GM18870 (cell line): ENCODE results near the gene DENND6A.
"Not testable (repeated sequence)": the region's sequence is repeated elsewhere in the genome, so short reads cannot be mapped to it uniquely, and the experiment has no call there.

Source experiments
- ATAC-seq: cut with Tn5 transposase; IDR thresholded peaks from one replicate; pipeline ENCODE4 v1.9.1; 2021; ENCODE audit warnings: moderate library complexity; ENCODE audit not compliant: unreplicated experiment

DENND6A gene, protein sequence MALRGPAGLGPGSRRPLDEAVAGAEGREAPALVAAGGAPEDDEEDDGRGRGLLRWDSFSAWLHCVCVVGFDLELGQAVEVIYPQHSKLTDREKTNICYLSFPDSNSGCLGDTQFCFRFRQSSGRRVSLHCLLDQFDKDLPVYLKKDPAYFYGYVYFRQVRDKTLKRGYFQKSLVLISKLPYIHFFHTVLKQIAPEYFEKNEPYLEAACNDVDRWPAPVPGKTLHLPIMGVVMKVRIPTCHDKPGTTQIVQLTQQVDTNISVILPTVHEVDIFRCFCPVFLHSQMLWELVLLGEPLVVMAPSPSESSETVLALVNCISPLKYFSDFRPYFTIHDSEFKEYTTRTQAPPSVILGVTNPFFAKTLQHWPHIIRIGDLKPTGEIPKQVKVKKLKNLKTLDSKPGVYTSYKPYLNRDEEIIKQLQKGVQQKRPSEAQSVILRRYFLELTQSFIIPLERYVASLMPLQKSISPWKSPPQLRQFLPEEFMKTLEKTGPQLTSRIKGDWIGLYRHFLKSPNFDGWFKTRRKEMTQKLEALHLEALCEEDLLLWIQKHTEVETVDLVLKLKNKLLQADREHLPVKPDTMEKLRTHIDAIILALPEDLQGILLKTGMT

DNA sequence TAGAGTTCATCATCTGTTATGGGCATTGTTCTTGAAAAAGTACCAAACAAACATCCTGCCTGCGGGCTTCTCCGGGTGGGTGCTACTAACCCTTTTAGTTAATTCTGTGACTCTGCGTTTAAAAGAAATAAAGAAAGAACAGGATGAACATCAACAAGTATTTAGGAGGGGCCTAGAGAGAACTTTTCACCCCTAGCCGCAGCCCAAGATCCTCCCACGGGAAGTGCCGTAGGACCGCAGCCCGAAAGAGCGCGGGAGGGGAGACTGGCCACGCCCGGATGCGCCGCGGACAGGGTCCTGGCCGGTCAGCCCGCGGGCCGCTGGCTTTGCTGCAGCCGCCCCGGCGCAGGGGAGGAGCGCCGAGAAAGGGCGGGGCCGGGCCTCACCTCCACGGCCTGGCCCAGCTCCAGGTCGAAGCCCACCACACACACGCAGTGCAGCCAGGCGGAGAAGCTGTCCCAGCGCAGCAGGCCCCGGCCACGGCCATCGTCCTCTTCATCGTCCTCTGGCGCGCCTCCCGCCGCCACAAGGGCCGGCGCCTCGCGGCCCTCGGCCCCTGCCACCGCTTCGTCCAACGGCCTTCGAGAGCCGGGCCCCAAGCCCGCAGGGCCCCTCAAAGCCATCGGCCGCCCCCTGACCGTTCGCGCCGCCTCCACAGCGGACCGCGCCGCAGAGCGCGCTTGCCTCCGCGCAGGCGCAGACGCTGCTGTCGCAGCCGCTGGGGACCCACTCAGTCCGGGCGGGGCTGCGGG is at the start of gene DENND6A:
Gene DENND6A (minus strand): TSS at position 682 of the 752 bp plus-strand sequence. CDS start 59 bp downstream, at position 623.
- peak; percentile 58 for ATAC-seq

DNA sequence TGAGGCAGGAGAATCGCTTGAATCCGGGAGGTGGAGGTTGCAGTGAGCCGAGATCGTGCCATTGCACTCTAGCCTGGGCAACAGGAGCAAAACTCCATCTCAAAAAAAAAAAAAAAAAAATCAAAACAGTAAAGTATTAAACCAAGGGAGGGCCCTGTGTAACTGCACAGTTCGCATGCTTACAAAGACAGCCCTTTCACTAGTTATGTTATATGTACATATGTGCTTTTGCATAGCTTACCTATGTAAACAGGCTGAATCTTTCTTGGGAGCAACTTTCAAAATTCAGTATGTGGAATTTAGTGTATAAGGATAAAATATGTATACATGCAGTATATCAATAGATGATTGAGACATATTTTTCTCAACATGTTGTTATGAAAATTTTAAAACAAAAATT is 47.1 kb upstream of the DENND6A start:
- ATAC-seq, result no peak

DNA sequence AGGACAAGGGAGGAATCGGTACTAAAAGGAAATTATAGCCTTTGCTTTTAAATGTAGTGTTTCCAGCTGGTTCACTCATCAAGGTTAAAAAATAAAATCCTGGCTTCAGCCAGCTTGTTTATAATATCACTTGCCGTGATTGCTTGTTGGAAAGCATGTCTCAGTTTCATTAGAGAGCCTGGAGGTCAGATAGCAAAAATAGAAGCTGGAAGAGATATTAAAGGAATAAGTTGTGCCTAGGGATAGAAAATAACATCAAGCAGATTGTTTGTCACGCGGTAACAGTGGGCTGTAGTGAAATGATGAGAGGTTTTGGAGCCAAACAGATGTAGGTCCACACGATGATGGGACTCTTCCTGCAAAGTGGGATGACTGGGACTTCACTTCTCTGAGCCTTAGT is 45.5 kb upstream of the DENND6A start:
- no peak for ATAC-seq

DNA sequence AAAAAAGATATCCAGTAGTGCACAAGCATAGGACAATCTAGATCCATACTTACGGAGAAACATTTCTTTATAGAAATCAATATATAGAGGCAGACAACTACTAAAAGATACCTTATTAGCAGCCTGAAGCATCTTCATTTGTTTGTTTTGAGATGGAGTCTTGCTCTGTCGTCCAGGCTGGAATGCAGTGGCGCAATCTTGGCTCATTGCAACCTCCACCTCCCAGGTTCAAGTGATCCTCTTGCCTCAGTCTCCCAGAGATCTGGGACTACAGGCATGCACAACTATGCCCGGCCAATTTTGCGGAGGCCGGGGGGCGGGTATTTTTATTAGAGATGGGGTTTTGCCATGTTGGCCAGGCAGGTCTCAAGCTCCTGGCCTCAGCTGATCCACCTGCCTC is 45.0 kb upstream of the DENND6A start:
- no peak for ATAC-seq

DNA sequence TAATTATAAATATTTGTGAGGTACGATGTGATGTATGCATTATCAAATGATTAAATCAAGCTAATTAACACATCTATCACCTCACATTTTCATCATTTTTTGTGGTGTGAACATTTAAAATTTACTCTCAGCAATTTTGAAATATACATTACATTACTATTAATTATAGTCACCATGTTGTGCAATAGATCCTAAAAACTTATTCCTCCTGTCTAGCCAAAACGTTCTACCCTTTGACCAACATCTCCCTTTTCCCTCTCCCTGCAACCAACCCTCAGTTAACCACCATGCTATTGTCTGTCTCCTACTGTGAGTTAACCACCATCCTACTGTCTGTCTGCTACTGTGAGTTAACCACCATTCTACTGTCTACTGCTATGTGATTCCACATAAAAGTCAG is 42.5 kb upstream of the DENND6A start:
- ATAC-seq, result no peak

DNA sequence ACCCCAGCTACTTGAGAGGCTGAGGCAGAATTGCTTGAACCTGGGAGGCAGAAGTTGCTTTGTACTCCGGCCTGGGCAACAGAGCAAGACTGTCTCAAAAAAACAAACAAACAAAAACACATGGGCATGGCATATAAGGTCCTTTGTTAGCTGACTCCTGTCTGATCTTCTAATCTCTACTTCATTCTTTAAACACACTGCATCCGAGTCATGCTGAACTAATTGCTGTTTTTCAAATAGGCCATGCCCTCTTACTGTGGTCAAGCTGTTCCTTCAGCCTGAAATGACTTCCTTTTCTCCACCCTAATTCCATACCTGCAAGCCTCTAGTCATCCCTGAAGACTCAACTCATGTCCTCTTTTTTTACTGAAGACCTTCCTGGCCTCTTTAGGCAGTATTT is 40.9 kb upstream of the DENND6A start:
- no peak for ATAC-seq

DNA sequence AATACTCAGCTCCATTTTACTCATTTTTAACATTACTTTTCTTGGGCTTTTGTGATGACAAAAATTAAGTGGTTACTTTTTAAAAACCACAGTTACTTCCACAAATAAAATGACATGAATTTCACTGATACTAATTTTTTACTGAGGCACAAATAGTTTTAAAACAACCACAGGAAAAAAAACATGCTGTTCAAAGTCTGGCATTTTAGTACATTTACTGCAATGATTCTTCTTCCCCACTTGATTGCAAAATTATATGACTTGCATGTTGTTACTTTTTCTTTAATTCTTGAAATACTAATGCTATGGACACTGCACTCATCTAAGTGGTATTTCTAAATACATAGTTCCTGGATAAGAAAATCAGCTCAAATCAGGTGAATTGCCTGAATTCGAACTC is 38.4 kb upstream of the DENND6A start:
- ATAC-seq, result no peak

DNA sequence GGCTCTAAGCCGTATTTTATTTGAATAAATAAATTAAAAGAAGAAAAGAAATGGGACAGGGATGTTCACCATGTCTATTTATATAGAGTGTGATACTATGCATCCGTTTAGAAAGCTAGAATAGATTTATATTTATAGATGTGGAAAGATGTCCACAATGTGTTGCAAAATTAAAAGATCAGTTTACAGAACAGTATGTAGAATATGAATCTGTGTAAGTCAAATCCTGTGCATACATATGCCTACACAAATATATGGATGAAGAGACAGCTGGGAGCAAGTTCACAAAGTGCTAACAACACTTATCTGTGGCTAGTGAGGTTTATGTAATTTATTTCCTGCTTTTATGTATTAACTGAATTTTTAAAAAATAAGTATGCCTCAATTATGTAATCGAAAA is 37.8 kb upstream of the DENND6A start:
- no peak for ATAC-seq

DNA sequence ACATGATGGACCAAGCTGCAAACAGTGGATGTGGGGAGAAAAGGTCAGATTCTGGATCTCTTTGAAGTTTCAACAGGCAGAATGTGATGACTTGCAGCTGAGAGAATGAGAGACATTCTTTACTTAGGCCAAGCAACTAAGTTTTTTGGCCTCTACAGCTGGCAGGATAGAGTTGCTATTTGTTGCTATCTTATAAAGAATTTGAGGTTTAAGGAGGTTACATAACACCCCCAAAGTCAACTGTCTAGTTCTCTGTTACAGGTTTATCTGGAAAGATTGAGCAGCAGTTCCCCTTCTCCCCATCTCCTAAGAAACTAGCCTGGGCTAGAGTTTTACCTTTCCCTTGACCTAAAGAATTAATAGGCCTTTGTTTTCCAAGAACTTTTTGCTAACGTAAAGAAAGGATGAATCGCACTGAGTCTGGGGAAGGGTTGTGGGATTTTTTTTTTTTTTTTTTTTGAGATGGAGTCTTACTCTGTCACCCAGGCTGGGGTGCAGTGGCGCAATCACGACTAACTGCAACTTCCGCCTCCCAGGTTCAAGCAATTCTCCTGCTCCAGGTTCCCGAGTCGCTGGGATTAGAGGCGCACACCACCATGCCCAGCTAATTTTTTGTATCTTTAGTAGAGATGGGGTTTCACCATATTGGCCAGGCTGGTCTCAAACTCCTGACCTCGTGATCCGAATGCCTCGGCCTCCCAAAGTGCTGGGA is 36.6 kb upstream of the DENND6A start:
- ATAC-seq, result no peak

DNA sequence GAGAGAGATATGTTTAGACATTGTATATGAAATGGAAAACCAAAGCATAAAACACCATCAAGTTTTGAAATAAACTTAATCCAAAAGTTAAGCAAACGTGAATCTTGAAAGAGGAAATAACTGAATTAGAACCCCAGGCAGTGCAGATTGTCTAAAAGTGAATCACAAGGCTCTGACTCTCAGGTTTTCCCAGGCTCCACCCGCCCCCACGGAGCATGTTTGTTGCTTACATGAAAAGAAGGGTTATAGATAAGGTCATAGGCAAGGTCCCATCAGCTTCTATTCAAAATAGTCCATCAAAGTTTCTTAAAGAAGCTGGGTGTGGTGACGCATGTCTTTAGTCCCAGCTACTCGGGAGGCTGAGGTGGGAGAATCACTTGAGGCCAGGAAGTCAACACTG is 34.2 kb upstream of the DENND6A start:
- ATAC-seq, result no peak

DNA sequence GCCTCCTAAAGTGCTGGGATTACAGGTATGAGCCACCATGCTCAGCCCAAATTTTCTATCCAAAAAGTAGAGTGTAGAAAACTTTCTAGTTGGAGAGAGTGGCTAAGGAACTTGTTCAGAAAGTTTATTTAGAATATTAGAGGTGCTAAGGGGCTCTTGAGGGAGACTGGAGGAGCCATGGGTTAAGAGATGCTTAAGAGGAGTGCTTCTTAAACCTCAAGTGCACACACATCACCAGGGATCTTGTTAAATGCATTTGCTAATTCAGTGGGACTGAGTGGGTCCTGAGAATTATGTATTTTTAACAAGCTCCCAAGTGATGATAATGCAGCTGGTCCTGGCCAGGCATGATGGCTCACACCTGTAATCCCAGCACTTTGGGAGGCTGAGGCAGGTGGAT is 33.5 kb upstream of the DENND6A start:
- ATAC-seq, result no peak

DNA sequence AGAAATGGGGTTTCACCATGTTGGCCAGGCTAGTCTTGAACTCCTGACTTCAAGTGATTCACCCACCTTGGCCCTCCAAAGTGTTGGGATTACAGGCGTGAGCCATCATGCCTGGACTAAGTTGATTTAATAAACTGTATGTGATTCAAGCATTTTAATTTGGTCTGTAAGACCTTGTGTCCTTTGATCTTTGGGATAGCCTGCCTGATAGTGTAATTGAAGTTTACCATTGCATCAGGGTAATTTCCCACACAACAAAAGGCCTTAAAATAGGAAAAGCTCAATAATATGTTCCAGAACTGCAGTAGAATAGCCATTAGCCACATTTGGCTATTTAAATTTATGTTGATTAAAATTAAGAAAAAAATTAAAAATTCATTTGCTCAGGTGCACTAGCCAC is 25.2 kb upstream of the DENND6A start:
- no peak for ATAC-seq

DNA sequence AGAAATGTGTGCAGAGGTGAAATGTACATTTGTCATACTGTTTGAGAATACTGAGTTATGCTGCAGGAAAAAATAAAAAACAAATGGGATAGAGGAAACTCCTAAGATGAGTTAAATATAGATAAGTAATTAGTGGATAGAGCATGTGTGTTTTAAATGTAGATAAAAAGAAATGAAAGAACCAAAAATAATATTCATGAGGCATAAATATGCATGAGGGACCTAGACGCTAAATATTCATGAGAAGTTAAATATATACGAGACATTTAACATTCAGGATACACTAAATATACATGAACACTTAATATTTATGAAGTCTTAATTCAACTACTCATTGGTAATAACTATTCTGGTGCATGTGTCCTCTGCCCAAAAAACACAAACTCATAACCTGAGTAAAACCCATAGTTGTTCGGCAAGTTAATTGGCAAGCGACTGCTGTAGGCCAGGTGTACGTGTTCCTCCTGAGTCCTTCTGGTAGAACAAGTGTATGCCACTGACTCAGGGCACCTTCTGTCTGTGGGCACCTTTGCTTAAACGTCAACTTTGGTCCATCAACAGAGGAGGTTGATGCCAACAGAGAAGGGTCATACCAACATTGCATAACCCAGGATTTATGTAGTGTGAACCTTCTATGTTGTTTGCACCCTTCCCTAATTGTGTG is 24.5 kb upstream of the DENND6A start:
- ATAC-seq, result no peak

DNA sequence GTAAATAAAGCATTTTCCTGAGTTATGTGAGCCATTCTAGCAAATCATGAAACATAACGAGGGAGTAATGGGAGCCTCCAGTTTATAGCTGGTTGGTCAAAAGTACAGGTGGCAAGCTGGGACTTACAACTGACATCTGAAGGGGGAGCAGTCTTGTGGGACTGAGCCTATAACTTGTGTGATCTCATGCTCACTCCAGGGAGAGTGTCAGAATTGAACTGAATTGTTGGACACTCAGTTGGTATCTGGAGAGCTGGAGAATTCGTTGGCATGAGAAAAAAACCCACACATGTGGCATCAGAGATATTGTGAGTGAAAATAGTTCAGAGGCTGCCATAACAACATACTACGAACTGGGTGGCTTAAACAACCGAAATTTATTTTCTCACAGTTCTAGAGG is 22.8 kb upstream of the DENND6A start:
- no peak for ATAC-seq

DNA sequence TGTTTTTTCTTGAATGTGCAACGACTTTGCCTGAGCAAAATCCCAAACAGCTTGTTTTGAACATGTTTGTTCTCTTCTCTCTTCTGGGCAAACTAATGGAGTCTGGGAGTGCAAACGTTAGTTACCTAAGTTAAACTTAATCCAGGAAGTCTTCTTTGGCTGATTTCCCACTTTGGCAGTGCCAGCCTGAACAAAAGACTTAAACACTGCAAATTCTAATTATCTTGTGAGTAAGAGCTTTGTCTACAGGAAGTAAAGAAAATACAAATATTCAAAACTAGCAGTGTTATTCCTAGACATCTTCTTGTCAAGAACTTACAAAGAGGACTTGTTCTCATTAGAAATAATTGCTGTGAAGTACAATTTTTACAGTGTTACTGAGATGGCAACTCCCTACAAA is 16.7 kb upstream of the DENND6A start:
- ATAC-seq, result no peak

DNA sequence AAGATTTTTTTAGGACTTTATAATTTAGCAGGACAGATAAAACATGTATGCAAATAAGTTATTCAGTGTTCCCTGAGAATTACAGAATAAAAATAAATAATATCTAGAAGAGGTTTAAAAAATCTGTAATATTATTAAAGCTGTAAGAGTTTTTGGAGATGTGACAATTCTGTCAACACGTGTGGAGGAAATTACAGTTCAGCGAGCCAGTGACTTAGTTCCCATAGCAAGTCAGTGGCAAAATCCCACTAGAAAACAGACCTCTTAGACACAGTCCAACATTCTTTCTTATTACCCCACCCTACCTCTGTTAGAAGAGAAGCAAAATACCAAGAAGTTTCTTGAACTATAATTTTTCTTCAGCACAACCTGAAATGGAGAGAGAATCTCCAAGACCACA is 16.2 kb upstream of the DENND6A start:
- no peak for ATAC-seq

DNA sequence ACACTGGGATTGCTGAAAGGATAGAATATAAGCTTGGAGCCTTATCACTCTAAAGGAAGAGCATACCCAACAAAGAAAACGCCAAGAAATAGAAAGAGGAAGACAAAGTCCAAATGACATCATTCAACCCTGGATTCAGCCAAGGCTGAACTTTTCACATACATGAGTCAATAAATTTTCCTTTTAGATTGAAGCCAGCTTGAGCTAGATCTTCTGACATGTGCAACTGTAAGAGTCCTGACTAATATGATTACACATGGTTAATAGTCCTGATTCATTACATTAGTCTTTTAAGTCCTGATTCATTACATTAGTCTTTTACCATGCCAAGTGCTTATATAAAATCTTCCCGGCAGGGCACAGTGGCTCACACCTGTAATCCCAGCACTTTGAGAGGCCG is 13.6 kb upstream of the DENND6A start:
- no peak for ATAC-seq

DNA sequence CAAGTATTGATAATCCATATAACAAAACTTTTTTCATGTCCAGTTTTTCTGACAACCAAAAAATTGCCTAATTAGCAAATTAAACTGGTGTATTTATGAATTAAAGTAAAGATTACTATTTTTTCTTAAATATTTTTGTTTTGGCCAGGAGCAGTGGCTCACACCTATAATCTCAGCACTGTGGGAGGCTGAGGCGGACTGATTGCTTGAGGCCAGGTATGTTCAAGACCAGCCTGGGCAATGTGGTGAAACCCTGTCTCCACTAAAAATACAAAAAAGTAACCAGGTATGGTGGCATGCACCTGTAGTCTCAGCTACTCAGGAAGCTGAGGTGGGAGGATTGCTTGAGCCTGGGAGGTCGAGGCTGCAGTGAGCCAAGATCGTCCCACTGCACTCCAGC is 12.5 kb upstream of the DENND6A start:
- not testable (repeated sequence) for ATAC-seq

DNA sequence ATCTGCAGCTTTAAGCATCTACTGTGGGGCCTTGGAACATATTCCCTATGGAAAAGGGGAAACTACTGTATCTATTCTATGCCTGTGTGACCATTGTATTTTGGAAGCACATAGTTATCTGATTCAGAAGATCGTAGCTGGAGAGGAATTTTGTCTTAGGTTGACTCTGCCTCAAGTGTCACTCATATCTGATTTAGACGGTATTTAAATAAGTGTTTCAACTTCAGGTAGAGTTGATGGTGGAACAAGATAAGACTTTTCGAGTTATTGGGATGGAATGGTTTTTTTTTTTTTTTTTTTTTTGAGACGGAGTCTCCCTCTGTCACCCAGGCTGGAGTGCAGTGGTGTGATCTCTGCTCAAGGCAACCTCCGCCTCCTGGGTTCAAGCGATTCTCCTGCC is 8.9 kb upstream of the DENND6A start:
- no peak for ATAC-seq

DNA sequence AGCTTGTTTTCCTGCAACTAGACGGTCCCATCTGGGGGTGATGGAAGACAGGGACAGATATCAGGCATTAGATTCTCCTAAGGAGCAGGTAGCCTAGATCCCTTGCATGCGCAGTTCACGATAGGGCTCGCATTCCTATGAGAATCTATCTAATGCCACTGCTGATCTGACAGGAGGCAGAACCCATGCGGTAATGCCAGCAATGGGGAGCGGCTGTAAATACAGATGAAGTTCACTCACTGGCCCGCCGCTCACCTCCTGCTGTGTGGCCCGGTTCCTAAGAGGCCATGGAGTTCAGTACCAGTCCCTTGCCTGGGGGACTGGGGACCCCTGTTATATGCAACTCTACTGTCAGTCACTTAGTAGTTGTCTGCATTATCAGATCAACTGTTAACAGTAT is 7.9 kb upstream of the DENND6A start:
- no peak for ATAC-seq

DNA sequence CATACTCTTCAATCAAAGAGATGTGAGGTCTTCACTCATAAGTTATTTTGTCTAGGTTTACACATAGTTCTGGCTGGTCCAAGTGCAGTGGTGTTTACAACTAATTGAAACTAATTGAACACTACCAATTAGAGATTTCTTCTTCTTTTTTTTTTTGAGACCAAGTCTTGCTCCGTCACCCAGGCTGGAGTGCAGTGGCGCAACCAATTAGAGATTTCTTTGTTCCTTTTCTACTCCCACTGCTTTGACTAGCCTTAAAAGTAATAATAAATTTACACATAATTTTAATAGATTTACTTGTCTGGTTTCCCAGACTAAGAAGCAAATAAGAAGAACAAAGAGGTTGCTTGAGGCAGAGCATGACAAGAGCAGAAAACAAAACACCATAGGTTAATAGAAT is 6.7 kb upstream of the DENND6A start:
- no peak for ATAC-seq
